ENCODE data around the gene EML6. TPM values are rescaled to one million over a fixed set of nuclear protein-coding genes. Genes with fewer than 3 reads are reported as not detected.

EML6 gene
- total RNA-seq, 1 experiment from 2014 or later, result 0.77 TPM

- no peak for DNase-seq (ENCODE audit: unreplicated experiment)
- ChIA-PET POLR2A (no interaction called here), CTCF (no interaction called here)
- Mint-ChIP-seq H3K4me3 (ENCODE audit: unreplicated experiment) (no peak overlapping the region), H3K4me1 (ENCODE audit: insufficient read depth, unreplicated experiment) (no peaks in the 10 kb centered on the region), H3K36me3 (ENCODE audit: insufficient read depth, unreplicated experiment) (no peaks in the 10 kb centered on the region), H3K9me3 (ENCODE audit: unreplicated experiment) (no peaks in the 10 kb centered on the region), H3K27me3 (ENCODE audit: insufficient read depth, unreplicated experiment) (no peaks in the 10 kb centered on the region), H3K27ac (ENCODE audit: low read depth, unreplicated experiment) (no peak overlapping the region)
- TF ChIP-seq CTCF (IDR thresholded peaks at IDR 0.05; ENCODE audit: unreplicated experiment), result no peak
- no TSS peak for BruUV-seq (replicated peaks)
- intact Hi-C loops (cut with micrococcal nuclease), result no loop called here
Observed at GRCh38 chr2:54787755-54788366, 64.4 kb downstream of the EML6 start.

- H3K9me3 Mint-ChIP-seq (ENCODE audit: unreplicated experiment), result no peaks in the 10 kb centered on the region
- no peaks in the 10 kb centered on the region for H3K4me1 Mint-ChIP-seq (ENCODE audit: insufficient read depth, unreplicated experiment)
- H3K27ac Mint-ChIP-seq (ENCODE audit: low read depth, unreplicated experiment), result no peak overlapping the region
- H3K27me3 Mint-ChIP-seq (ENCODE audit: insufficient read depth, unreplicated experiment), result no peaks in the 10 kb centered on the region
- no TSS peak for BruUV-seq (replicated peaks)
- CTCF ChIA-PET, result no interaction called here
- POLR2A ChIA-PET, result no interaction called here
- TF ChIP-seq CTCF (IDR thresholded peaks at IDR 0.05; ENCODE audit: unreplicated experiment), result no peak
- H3K36me3 Mint-ChIP-seq (ENCODE audit: insufficient read depth, unreplicated experiment), result no peaks in the 10 kb centered on the region
- intact Hi-C loops (cut with micrococcal nuclease), result no loop called here
- H3K4me3 Mint-ChIP-seq (ENCODE audit: unreplicated experiment), result no peak overlapping the region
- DNase-seq (ENCODE audit: unreplicated experiment), result no peak
Observed at GRCh38 chr2:54789878-54790277, 66.4 kb downstream of the EML6 start.

- Mint-ChIP-seq H3K4me3 (ENCODE audit: unreplicated experiment) (no peak overlapping the region), H3K27ac (ENCODE audit: low read depth, unreplicated experiment) (no peak overlapping the region), H3K4me1 (ENCODE audit: insufficient read depth, unreplicated experiment) (no peaks in the 10 kb centered on the region), H3K27me3 (ENCODE audit: insufficient read depth, unreplicated experiment) (no peaks in the 10 kb centered on the region), H3K9me3 (ENCODE audit: unreplicated experiment) (no peaks in the 10 kb centered on the region), H3K36me3 (ENCODE audit: insufficient read depth, unreplicated experiment) (no peaks in the 10 kb centered on the region)
- no TSS peak for BruUV-seq (replicated peaks)
- CTCF ChIA-PET, result interaction anchor here (0.6 kb wide), 1 partner anchor 57 kb away, joined by 4 read pairs; no protein-coding TSS in a partner anchor
- POLR2A ChIA-PET, result no interaction called here
- intact Hi-C loops (cut with micrococcal nuclease), result no loop called here
- no peak for TF ChIP-seq CTCF (IDR thresholded peaks at IDR 0.05; ENCODE audit: unreplicated experiment)
- DNase-seq (ENCODE audit: unreplicated experiment), result no peak
Observed at GRCh38 chr2:54791831-54792230, 68.4 kb downstream of the EML6 start.

- no peak overlapping the region for H3K4me3 Mint-ChIP-seq (ENCODE audit: unreplicated experiment)
- CTCF ChIA-PET, result interaction anchor here (2.2 kb wide), 1 partner anchor 41 kb away, joined by 10 read pairs; no protein-coding TSS in a partner anchor
- DNase-seq (ENCODE audit: unreplicated experiment), result no peak
- no peak for TF ChIP-seq CTCF (IDR thresholded peaks at IDR 0.05; ENCODE audit: unreplicated experiment)
- no peaks in the 10 kb centered on the region for H3K27me3 Mint-ChIP-seq (ENCODE audit: insufficient read depth, unreplicated experiment)
- no peak overlapping the region for H3K27ac Mint-ChIP-seq (ENCODE audit: low read depth, unreplicated experiment)
- H3K9me3 Mint-ChIP-seq (ENCODE audit: unreplicated experiment), result no peaks in the 10 kb centered on the region
- no TSS peak for BruUV-seq (replicated peaks)
- intact Hi-C loops (cut with micrococcal nuclease), result no loop called here
- H3K4me1 Mint-ChIP-seq (ENCODE audit: insufficient read depth, unreplicated experiment), result no peaks in the 10 kb centered on the region
- H3K36me3 Mint-ChIP-seq (ENCODE audit: insufficient read depth, unreplicated experiment), result no peaks in the 10 kb centered on the region
- POLR2A ChIA-PET, result interaction anchor here (1.9 kb wide), 1 partner anchor 74 kb away, joined by 7 read pairs; the partner anchor contains the start of gene EML6
Observed at GRCh38 chr2:54797307-54797706, 73.8 kb downstream of the EML6 start.

All from MCF 10A (cell line).